CMK (cell line): ENCODE measurements around the gene SAP30BP.
A peak's percentile ranks its signal among the peaks of the same experiment; 100 is the strongest.

ENCODE experiments used
- DNase-seq: peaks from one replicate; pipeline ENCODE4 v3.0.0-alpha.2; 2010; ENCODE audit warnings: low read depth

Gene SAP30BP

GRCh38 chr17:75739801-75740200 is 72.7 kb downstream of the SAP30BP start:
- DNase-seq, result no peak

GRCh38 chr17:75740215-75740614 is 73.1 kb downstream of the SAP30BP start:
- no peak for DNase-seq

GRCh38 chr17:75740631-75741077 is 73.5 kb downstream of the SAP30BP start:
- no peak for DNase-seq

GRCh38 chr17:75742337-75742736 is 75.2 kb downstream of the SAP30BP start:
- DNase-seq, result no peak

GRCh38 chr17:75743625-75744206 is 76.6 kb downstream of the SAP30BP start:
- no peak for DNase-seq

- no peak for DNase-seq
Measured at GRCh38 chr17:75748706-75749105, 81.6 kb downstream of the SAP30BP start.

GRCh38 chr17:75749545-75750389 is 82.6 kb downstream of the SAP30BP start:
- DNase-seq, result peak; percentile 66

GRCh38 chr17:75750661-75751423 is 83.7 kb downstream of the SAP30BP start:
- DNase-seq, result no peak

- no peak for DNase-seq
Measured at GRCh38 chr17:75751676-75752404, 84.7 kb downstream of the SAP30BP start.

- no peak for DNase-seq
Measured at GRCh38 chr17:75752405-75752709, 85.2 kb downstream of the SAP30BP start.

- no peak for DNase-seq
Measured at GRCh38 chr17:75752802-75753513, 85.8 kb downstream of the SAP30BP start.

GRCh38 chr17:75753514-75754377 is 86.6 kb downstream of the SAP30BP start:
- peak; percentile 84 for DNase-seq

GRCh38 chr17:75754378-75755204 is 87.5 kb downstream of the SAP30BP start:
- DNase-seq, result no peak

- no peak for DNase-seq
Measured at GRCh38 chr17:75755205-75755901, 88.2 kb downstream of the SAP30BP start.

- DNase-seq, result no peak
Measured at GRCh38 chr17:75755990-75756389, 88.9 kb downstream of the SAP30BP start.

GRCh38 chr17:75756451-75757085 is 89.4 kb downstream of the SAP30BP start:
- DNase-seq, result no peak

- DNase-seq, result no peak
Measured at GRCh38 chr17:75757086-75757681, 90.0 kb downstream of the SAP30BP start.
